HCT116 (cell line): ENCODE data around the gene MPPED1. TPM values are rescaled to one million over a fixed set of nuclear protein-coding genes. Genes with fewer than 3 reads are reported as not detected.

Experiments used
- ATAC-seq: fragments of 200-7000 bp; cut with Tn5 transposase; 2 replicates; pipeline ENCODE4 v1.9.1; 2020; ENCODE audit warnings: mild to moderate bottlenecking, moderate library complexity
- BruUV-seq: library from RNA; stranded (reverse); fragments of 400-500 nt; replicated peaks from 2 replicates; lab custom pipeline; 2021; lab: Mats Ljungman, UMichigan
- CTCF ChIA-PET: fragments of 300-600 bp; sonication (Branson Sonifier 250); formaldehyde crosslinking; loops from one replicate; lab custom pipeline; 2021; ENCODE audit warnings: antibody characterized with exemption; lab: Charles Lee
- POLR2A ChIA-PET: fragments of 300-600, 350-600 bp; sonication (Branson Sonifier 250); formaldehyde crosslinking; loops from one replicate; lab custom pipeline; 2021; ENCODE audit warnings: antibody characterized with exemption; lab: Charles Lee
- RAD21 ChIA-PET, 2 experiments: fragments of 300-600 bp; sonication (Branson Sonifier 250); formaldehyde crosslinking; loops; one replicate each; lab custom pipeline; 2023; ENCODE audit warnings: low total read pairs in 2 of 2; ENCODE audit not compliant: uncharacterized antibody in 2 of 2, unreplicated experiment in 2 of 2, low non-redundant PET in 1 of 2; lab: Charles Lee
- DNase-seq: peaks from one replicate; pipeline ENCODE4 v3.0.0-alpha.2; 2010; ENCODE audit warnings: low read depth, low spot score
- H2AFZ ChIP-seq: fragments of 200-600 bp; shearing (Covaris generic), sonication (generic); 2 replicates; pipeline ENCODE4 v1.6.1; 2017; ENCODE audit warnings: low read depth, mixed run types, mixed read lengths, antibody characterized with exemption, low read length; ENCODE audit not compliant: poor library complexity, severe bottlenecking
- H3K27ac ChIP-seq: 2 replicates; pipeline ENCODE4 v1.5.1; 2012; ENCODE audit warnings: low read depth, low read length
- H3K27me3 ChIP-seq: fragments of 200-600 bp; sonication (generic); 2 replicates; pipeline ENCODE4 v1.6.1; 2016; ENCODE audit warnings: mixed run types, low read length, mixed read lengths; ENCODE audit not compliant: insufficient read depth
- H3K36me3 ChIP-seq, 2 experiments: fragments of 200-500 bp in 1 of 2; fragments of 200-600 bp in 1 of 2; sonication (Bioruptor generic) in 1 of 2; sonication (generic) in 1 of 2; 2 replicates each; pipeline versions ENCODE4 v1.5.1 to v1.6.1; 2014 to 2016; ENCODE audit warnings: low read length in 2 of 2, inconsistent platforms in 1 of 2, mixed read lengths in 1 of 2, mixed run types in 1 of 2; ENCODE audit not compliant: insufficient read depth in 2 of 2, control insufficient read depth in 1 of 2
- H3K4me1 ChIP-seq, 2 experiments: fragments of 200-600 bp in 1 of 2; sonication (generic) in 1 of 2; 2 replicates each; pipeline versions ENCODE4 v1.5.1 to v1.6.1; 2012 to 2017; ENCODE audit warnings: low read length in 2 of 2, inconsistent platforms in 1 of 2, mild to moderate bottlenecking in 1 of 2, mixed read lengths in 1 of 2, mixed run types in 1 of 2, moderate library complexity in 1 of 2; ENCODE audit not compliant: insufficient read depth in 2 of 2, control insufficient read depth in 1 of 2
- H3K4me2 ChIP-seq: fragments of 200-600 bp; sonication (generic); 2 replicates; pipeline ENCODE4 v1.6.1; 2017; ENCODE audit warnings: mixed run types, low read length, mixed read lengths
- H3K4me3 ChIP-seq, 2 experiments: fragments of 200-600 bp in 1 of 2; sonication (generic) in 1 of 2; replicated peaks in 1 of 2; 2 replicates each; pipeline ENCODE4 v1.5.1; 2011 to 2016; ENCODE audit warnings: low read length in 2 of 2, control low read depth in 1 of 2, low read depth in 1 of 2, mild to moderate bottlenecking in 1 of 2, mixed read lengths in 1 of 2, mixed run types in 1 of 2
- H3K79me2 ChIP-seq: fragments of 200-600 bp; sonication (generic); 2 replicates; pipeline ENCODE4 v1.6.1; 2017; ENCODE audit warnings: mild to moderate bottlenecking, mixed run types, low read length, moderate library complexity, mixed read lengths; ENCODE audit not compliant: insufficient read depth
- H3K9ac ChIP-seq: fragments of 200-600 bp; sonication (generic); 2 replicates; pipeline ENCODE4 v1.6.1; 2016; ENCODE audit warnings: low read length, mixed read lengths
- H3K9me2 ChIP-seq: fragments of 200-600 bp; sonication (generic), shearing (Covaris generic); 2 replicates; pipeline ENCODE4 v1.6.1; 2017; ENCODE audit warnings: mixed run types, mild to moderate bottlenecking, moderate library complexity; ENCODE audit not compliant: insufficient read depth
- H3K9me3 ChIP-seq, 2 experiments: fragments of 200-500 bp in 1 of 2; fragments of 200-600 bp in 1 of 2; sonication (Bioruptor generic) in 1 of 2; sonication (generic) in 1 of 2; 2 replicates each; pipeline ENCODE4 v1.6.1; 2014 to 2017; ENCODE audit warnings: low read length in 2 of 2, mixed read lengths in 2 of 2, inconsistent platforms in 1 of 2, low read depth in 1 of 2, mild to moderate bottlenecking in 1 of 2, mixed run types in 1 of 2, moderate library complexity in 1 of 2; ENCODE audit not compliant: control insufficient read depth in 1 of 2, insufficient read depth in 1 of 2
- H4K20me1 ChIP-seq: fragments of 200-600 bp; sonication (generic), shearing (Covaris generic); 2 replicates; pipeline ENCODE4 v1.6.1; 2017; ENCODE audit warnings: mixed run types, mild to moderate bottlenecking, moderate library complexity; ENCODE audit not compliant: insufficient read depth
- CEBPB ChIP-seq: IDR thresholded peaks from 2 replicates; pipeline ENCODE4 v1.6.1; 2012; ENCODE audit warnings: low read depth
- EGR1 ChIP-seq: IDR thresholded peaks from 2 replicates; pipeline ENCODE4 v1.6.1; 2012; ENCODE audit warnings: low read depth
- ELF1 ChIP-seq: IDR thresholded peaks from 2 replicates; pipeline ENCODE4 v1.6.1; 2012; ENCODE audit warnings: low read depth, borderline replicate concordance
- EZH2phosphoT487 ChIP-seq: fragments of 200-600 bp; IDR thresholded peaks from 2 replicates; pipeline ENCODE4 v1.6.1; 2018; ENCODE audit warnings: antibody characterized with exemption, borderline replicate concordance
- FOSL1 ChIP-seq: IDR thresholded peaks from 2 replicates; pipeline ENCODE4 v1.6.1; 2012; ENCODE audit warnings: low read depth
- JUND ChIP-seq: IDR thresholded peaks from 2 replicates; pipeline ENCODE4 v1.6.1; 2012
- POLR2AphosphoS5 ChIP-seq: IDR thresholded peaks from 2 replicates; pipeline ENCODE4 v1.6.1; 2011; ENCODE audit warnings: mild to moderate bottlenecking, low read depth, low read length, moderate library complexity
- SIN3A ChIP-seq: IDR thresholded peaks from 2 replicates; pipeline ENCODE4 v1.6.1; 2012; ENCODE audit warnings: low read depth
- SP1 ChIP-seq: IDR thresholded peaks from 2 replicates; pipeline ENCODE4 v1.6.1; 2012; ENCODE audit warnings: low read depth
- TCF7L2 ChIP-seq: IDR thresholded peaks from 2 replicates; pipeline ENCODE4 v1.7.0; 2011; ENCODE audit warnings: borderline replicate concordance, inconsistent platforms; ENCODE audit not compliant: insufficient read depth, insufficient read length; ENCODE audit errors: extremely low read depth
- YY1 ChIP-seq: IDR thresholded peaks from 2 replicates; pipeline ENCODE4 v1.6.1; 2011; ENCODE audit warnings: low read length, low read depth, moderate library complexity, mild to moderate bottlenecking; ENCODE audit not compliant: insufficient replicate concordance; ENCODE audit errors: extremely low read depth
- intact Hi-C: fragments of 100-400 bp; cut with micrococcal nuclease; formaldehyde crosslinking; loops from 2 replicates; pipeline ENCODE4 v1.10.0; 2022
- total RNA-seq: library from RNA; stranded (reverse); gene quantifications from one replicate; pipeline ENCODE4 v1.2.1, GENCODE V29; 2021; ENCODE audit not compliant: unreplicated experiment
- TF ChIP-seq, protein P1 (sequence below): IDR thresholded peaks from 2 replicates; pipeline ENCODE4 v1.6.1; 2012; ENCODE audit warnings: low read depth
- TF ChIP-seq, protein P2 (sequence below): IDR thresholded peaks from 2 replicates; pipeline ENCODE4 v1.6.1; 2011; ENCODE audit warnings: mild to moderate bottlenecking, low read length, moderate library complexity; ENCODE audit not compliant: insufficient replicate concordance; ENCODE audit errors: extremely low read depth
- TF ChIP-seq, protein P3 (sequence below), 3 experiments: fragments of 200-600 bp in 1 of 3; sonication (generic) in 1 of 3; IDR thresholded peaks in 2 of 3; conservative IDR thresholded peaks in 1 of 3; 2 replicates each; pipeline ENCODE4 v1.5.1; 2012 to 2017; ENCODE audit warnings: low read depth in 2 of 3, low read length in 2 of 3, antibody characterized with exemption in 1 of 3, borderline replicate concordance in 1 of 3, control low read depth in 1 of 3, mild to moderate bottlenecking in 1 of 3, mixed read lengths in 1 of 3, mixed run types in 1 of 3, moderate library complexity in 1 of 3; ENCODE audit not compliant: insufficient read depth in 1 of 3

The MPPED1 gene
- total RNA-seq, 1 experiment from 2014 or later: not detected

DNA sequence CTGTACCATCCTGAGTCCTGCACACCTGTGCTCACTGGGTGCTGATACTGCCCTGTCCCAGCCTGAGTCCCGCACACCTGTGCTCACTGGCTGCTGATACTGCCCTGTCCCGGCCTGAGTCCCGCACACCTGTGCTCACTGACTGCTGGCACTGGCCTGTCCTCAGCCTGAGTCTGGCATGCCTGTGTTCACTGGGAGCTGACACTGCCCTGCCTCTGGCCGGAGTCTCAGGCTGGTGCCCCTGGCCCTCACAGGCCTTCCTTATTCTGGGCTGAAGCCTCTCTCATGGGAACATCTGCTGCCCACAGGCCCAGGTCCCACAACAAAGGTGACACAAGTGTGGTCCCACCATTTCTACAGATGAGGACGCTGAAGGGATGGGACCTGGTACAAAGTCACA is 115.1 kb downstream of the MPPED1 start:
- H3K27ac ChIP-seq: no peak overlapping the region
- ChIA-PET CTCF (no interaction called here), RAD21 (no interaction called here), POLR2A (no interaction called here)
- intact Hi-C loops: no loop called here
- H3K9ac ChIP-seq: no peak overlapping the region
- H3K9me3 ChIP-seq: no peaks in the 10 kb centered on the region
- H3K36me3 ChIP-seq: no peaks in the 10 kb centered on the region
- 0 out of 2 replicates have a peak, but pooled peaks cover 5% of the 10 kb centered on the region for H3K27me3 ChIP-seq
- no peaks in the 10 kb centered on the region for H3K9me2 ChIP-seq
- no peaks in the 10 kb centered on the region for H4K20me1 ChIP-seq
- no peak for ATAC-seq
- no peak overlapping the region for H3K4me2 ChIP-seq
- BruUV-seq: no TSS peak
- no peak for TF ChIP-seq EZH2phosphoT487
- no peak for TF ChIP-seq ELF1
- TF ChIP-seq SIN3A: no peak
- TF ChIP-seq EGR1: no peak
- TF ChIP-seq, protein P1, sequence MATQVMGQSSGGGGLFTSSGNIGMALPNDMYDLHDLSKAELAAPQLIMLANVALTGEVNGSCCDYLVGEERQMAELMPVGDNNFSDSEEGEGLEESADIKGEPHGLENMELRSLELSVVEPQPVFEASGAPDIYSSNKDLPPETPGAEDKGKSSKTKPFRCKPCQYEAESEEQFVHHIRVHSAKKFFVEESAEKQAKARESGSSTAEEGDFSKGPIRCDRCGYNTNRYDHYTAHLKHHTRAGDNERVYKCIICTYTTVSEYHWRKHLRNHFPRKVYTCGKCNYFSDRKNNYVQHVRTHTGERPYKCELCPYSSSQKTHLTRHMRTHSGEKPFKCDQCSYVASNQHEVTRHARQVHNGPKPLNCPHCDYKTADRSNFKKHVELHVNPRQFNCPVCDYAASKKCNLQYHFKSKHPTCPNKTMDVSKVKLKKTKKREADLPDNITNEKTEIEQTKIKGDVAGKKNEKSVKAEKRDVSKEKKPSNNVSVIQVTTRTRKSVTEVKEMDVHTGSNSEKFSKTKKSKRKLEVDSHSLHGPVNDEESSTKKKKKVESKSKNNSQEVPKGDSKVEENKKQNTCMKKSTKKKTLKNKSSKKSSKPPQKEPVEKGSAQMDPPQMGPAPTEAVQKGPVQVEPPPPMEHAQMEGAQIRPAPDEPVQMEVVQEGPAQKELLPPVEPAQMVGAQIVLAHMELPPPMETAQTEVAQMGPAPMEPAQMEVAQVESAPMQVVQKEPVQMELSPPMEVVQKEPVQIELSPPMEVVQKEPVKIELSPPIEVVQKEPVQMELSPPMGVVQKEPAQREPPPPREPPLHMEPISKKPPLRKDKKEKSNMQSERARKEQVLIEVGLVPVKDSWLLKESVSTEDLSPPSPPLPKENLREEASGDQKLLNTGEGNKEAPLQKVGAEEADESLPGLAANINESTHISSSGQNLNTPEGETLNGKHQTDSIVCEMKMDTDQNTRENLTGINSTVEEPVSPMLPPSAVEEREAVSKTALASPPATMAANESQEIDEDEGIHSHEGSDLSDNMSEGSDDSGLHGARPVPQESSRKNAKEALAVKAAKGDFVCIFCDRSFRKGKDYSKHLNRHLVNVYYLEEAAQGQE: no peak
- TF ChIP-seq POLR2AphosphoS5: no peak
- TF ChIP-seq, protein P2, sequence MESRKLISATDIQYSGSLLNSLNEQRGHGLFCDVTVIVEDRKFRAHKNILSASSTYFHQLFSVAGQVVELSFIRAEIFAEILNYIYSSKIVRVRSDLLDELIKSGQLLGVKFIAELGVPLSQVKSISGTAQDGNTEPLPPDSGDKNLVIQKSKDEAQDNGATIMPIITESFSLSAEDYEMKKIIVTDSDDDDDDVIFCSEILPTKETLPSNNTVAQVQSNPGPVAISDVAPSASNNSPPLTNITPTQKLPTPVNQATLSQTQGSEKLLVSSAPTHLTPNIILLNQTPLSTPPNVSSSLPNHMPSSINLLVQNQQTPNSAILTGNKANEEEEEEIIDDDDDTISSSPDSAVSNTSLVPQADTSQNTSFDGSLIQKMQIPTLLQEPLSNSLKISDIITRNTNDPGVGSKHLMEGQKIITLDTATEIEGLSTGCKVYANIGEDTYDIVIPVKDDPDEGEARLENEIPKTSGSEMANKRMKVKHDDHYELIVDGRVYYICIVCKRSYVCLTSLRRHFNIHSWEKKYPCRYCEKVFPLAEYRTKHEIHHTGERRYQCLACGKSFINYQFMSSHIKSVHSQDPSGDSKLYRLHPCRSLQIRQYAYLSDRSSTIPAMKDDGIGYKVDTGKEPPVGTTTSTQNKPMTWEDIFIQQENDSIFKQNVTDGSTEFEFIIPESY: no peak
- no peak for TF ChIP-seq TCF7L2
- TF ChIP-seq, protein P3, sequence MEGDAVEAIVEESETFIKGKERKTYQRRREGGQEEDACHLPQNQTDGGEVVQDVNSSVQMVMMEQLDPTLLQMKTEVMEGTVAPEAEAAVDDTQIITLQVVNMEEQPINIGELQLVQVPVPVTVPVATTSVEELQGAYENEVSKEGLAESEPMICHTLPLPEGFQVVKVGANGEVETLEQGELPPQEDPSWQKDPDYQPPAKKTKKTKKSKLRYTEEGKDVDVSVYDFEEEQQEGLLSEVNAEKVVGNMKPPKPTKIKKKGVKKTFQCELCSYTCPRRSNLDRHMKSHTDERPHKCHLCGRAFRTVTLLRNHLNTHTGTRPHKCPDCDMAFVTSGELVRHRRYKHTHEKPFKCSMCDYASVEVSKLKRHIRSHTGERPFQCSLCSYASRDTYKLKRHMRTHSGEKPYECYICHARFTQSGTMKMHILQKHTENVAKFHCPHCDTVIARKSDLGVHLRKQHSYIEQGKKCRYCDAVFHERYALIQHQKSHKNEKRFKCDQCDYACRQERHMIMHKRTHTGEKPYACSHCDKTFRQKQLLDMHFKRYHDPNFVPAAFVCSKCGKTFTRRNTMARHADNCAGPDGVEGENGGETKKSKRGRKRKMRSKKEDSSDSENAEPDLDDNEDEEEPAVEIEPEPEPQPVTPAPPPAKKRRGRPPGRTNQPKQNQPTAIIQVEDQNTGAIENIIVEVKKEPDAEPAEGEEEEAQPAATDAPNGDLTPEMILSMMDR (IDR thresholded peaks at IDR 0.05 in 2 of 3, conservative IDR thresholded peaks at IDR 0.05 in 1 of 3; ENCODE audit: borderline replicate concordance in 1 of 3, insufficient read depth in 1 of 3, low read depth in 2 of 3, low read length in 2 of 3): no peak
- TF ChIP-seq YY1: no peak
- TF ChIP-seq FOSL1: no peak
- no peak for TF ChIP-seq JUND
- no peak for TF ChIP-seq SP1
- no peak for TF ChIP-seq CEBPB
- no peak for DNase-seq
- H3K4me1 ChIP-seq: no peaks in the 10 kb centered on the region
- H2AFZ ChIP-seq: no peak overlapping the region
- no peak overlapping the region for H3K4me3 ChIP-seq
- no peaks in the 10 kb centered on the region for H3K79me2 ChIP-seq
